Adrenal gland (tissue), 12 donors: ENCODE measurements around the gene THY1. TPM values are rescaled to one million over a fixed set of nuclear protein-coding genes. Genes with fewer than 3 reads are reported as not detected.

Source experiments
- DNase-seq, 7 donors: peaks; one replicate each; pipeline ENCODE4 v3.0.0-alpha.2; 2019 to 2020
- H3K27ac ChIP-seq, 5 donors: fragments of 200-600 bp; sonication (generic) in 4 of 5; 1 replicate in 3 of 5; 2 replicates in 2 of 5; pipeline versions ENCODE4 v1.5.1 to v1.8.0; 2016 to 2020; ENCODE audit warnings: mild to moderate bottlenecking in 1 of 5
- H3K27me3 ChIP-seq: fragments of 200-600 bp; 2 replicates; pipeline ENCODE4 v1.8.0; 2021
- H3K36me3 ChIP-seq, 2 donors: fragments of 200-600 bp; replicated peaks in 1 of 2; 1 replicate in 1 of 2; 2 replicates in 1 of 2; pipeline versions ENCODE4 v1.5.1 to v1.8.0; 2018 to 2022
- H3K4me1 ChIP-seq, 2 donors: fragments of 200-600 bp; replicated peaks in 1 of 2; 1 replicate in 1 of 2; 2 replicates in 1 of 2; pipeline versions ENCODE4 v1.5.1 to v1.8.0; 2018 to 2021
- H3K4me3 ChIP-seq, 4 donors: fragments of 200-600 bp; sonication (generic) in 3 of 4; one replicate each; pipeline ENCODE4 v1.5.1; 2016 to 2018
- H3K9me3 ChIP-seq, 3 donors: fragments of 200-600 bp; sonication (generic) in 1 of 3; replicated peaks in 1 of 3; 1 replicate in 2 of 3; 2 replicates in 1 of 3; pipeline versions ENCODE4 v1.5.1 to v1.8.0; 2016 to 2021
- POLR2A ChIP-seq, 2 donors: fragments of 450-650 bp; IDR thresholded peaks; one replicate each; pipeline ENCODE4 v1.6.1; 2017; ENCODE audit warnings: antibody characterized with exemption in 2 of 2, mild to moderate bottlenecking in 2 of 2, moderate library complexity in 1 of 2
- WGBS, 4 donors: extraction: QIAGEN DNeasy Blood & Tissue Kit in 2 of 4; methylation state at CpG; one replicate each; pipeline versions ENCODE4 v1.1.5 to v1.1.7; 2013 to 2017; 5-methylcytosine and 5-hydroxymethylcytosine counted together
- intact Hi-C, 2 donors: fragments of 100-400 bp; cut with DNase I; formaldehyde crosslinking; loops; one replicate each; pipeline versions ENCODE4 v1.14.1 to v1.15.0; 2022 to 2023
- polyA plus RNA-seq, 3 donors: library from polyadenylated mRNA; stranded (reverse); fragments of 200-250 nt in 2 of 3; fragments of 350-450 nt in 1 of 3; fragmentation: Illumina TruSeq in 1 of 3; extraction: RNeasy Lipid Tissue Mini Kit (QIAGEN cat#74804) in 1 of 3; gene quantifications; one replicate each; pipeline ENCODE4 v1.2.3, GENCODE V29; 2013 to 2014
- total RNA-seq, 9 donors: library from RNA; depleted of rRNA in 4 of 9; stranded (reverse); fragments of >200 nt in 4 of 9; fragments of 120-200 nt in 1 of 9; fragmentation: NEBNext Ultra II Directional in 1 of 9; extraction: Animal tissue kit (Norgen Biotek cat#: 25700) in 1 of 9; gene quantifications; one replicate each; pipeline versions ENCODE4 v1.1.0 to v1.2.4, GENCODE V29; 2013 to 2023
- TF ChIP-seq, protein P1 (sequence below), 6 experiments: fragments of 450-650 bp in 4 of 6; fragments of 200-600 bp in 2 of 6; sonication (generic) in 1 of 6; IDR thresholded peaks; 1 replicate in 5 of 6; 2 replicates in 1 of 6; pipeline versions ENCODE4 v1.5.1 to v1.8.0; 2016 to 2021; ENCODE audit warnings: antibody characterized with exemption in 6 of 6, mild to moderate bottlenecking in 2 of 6, moderate library complexity in 1 of 6
- donor health status: healthy with polysubstance abuse.
- donor health status: Bipolar disorder and iron deficiency.
- donor health status: DM: yes; HTN: yes; CAD: no.
- donor health status: DM: no; HTN: no; CAD: no.
- donor health status: DM: no; HTN: no; CAD: no.
- donor health status: DM: yes; HTN: yes; CAD: no.

Gene THY1
- total and polyA plus RNA-seq, 12 donors, result 4.5 to 38.7 (median 18.2) TPM

DNA sequence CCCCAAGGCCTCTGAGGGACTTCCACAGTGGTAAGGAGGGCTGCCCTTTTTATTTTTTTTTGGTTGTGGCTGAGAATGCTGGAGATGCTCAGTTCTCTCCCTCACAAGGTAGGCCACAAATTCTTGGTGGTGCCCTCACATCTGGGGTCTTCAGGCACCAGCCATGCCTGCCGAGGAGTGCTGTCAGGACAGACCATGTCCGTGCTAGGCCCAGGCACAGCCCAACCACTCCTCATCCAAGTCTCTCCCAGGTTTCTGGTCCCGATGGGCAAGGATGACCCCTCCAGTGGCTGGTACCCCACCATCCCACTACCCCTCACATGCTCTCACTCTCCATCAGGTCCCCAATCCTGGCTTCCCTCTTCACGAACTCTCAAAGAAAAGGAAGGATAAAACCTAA is 4.2 kb downstream of the THY1 start:
- TF ChIP-seq, protein P1, sequence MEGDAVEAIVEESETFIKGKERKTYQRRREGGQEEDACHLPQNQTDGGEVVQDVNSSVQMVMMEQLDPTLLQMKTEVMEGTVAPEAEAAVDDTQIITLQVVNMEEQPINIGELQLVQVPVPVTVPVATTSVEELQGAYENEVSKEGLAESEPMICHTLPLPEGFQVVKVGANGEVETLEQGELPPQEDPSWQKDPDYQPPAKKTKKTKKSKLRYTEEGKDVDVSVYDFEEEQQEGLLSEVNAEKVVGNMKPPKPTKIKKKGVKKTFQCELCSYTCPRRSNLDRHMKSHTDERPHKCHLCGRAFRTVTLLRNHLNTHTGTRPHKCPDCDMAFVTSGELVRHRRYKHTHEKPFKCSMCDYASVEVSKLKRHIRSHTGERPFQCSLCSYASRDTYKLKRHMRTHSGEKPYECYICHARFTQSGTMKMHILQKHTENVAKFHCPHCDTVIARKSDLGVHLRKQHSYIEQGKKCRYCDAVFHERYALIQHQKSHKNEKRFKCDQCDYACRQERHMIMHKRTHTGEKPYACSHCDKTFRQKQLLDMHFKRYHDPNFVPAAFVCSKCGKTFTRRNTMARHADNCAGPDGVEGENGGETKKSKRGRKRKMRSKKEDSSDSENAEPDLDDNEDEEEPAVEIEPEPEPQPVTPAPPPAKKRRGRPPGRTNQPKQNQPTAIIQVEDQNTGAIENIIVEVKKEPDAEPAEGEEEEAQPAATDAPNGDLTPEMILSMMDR (IDR thresholded peaks at IDR 0.05), result no peak
- no peak for TF ChIP-seq POLR2A (IDR thresholded peaks at IDR 0.05)
- H3K36me3 ChIP-seq, result no peaks in the 10 kb centered on the region
- H3K4me3 ChIP-seq, result no peak overlapping the region
- DNase-seq, result no peak
- H3K9me3 ChIP-seq, result no peaks in the 10 kb centered on the region
- intact Hi-C loops, result no loop called here
- no peak overlapping the region for H3K27ac ChIP-seq
- H3K27me3 ChIP-seq, result peaks cover 21% of the 10 kb centered on the region
- no peaks in the 10 kb centered on the region for H3K4me1 ChIP-seq
- 86 to 92% (median 89%) methylated on average over 3 to 4 of the region's 4 CpGs for WGBS, 4 donors

DNA sequence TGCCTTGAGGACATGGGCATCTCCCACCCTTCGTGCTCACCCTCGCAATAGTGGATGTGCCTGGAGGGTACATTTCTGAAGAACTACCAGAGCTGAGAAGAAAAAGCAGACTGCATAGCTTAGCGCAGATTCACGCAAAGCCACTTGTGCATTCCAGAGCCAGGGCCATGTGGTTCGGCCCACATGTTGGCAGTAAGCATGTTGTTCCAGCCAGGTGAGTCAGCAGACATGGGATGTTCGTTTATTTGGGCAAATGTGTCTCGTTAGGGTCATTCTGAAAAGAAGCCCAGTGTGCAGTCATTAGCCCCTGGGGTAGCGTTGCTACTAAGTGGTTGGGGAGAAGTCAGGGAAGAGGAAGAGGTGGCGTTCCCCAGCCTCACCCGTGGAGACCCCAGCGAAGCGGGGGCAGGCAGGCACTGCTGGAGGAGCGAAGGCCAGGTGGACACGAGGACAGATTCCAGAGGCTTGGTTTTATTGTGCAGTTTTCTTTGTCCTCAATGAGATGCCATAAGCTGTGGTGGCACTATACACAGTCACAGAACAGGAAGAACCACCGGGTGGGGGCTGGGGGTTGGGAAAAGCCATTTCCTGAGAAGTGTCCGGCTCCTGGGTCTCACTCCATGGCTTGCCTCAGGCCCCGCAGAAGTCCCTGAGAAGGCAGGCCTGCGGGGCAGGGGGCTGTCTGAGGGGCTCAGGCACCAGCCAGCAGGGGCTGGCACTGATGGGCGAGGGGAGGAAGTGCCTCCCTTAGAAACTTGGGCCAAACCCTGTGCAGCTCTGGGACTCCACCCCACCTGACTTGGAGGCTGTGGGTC is 5.0 kb downstream of the THY1 start:
- Histone ChIP-seq H3K36me3 (no peaks in the 10 kb centered on the region), H3K9me3 (no peaks in the 10 kb centered on the region), H3K4me1 (no peaks in the 10 kb centered on the region), H3K4me3 (no peak overlapping the region), H3K27ac (no peak overlapping the region), H3K27me3 (peaks cover 20% of the 10 kb centered on the region)
- WGBS, 4 donors, result 77 to 84% (median 80%) methylated on average over 15 to 19 of the region's 19 CpGs
- TF ChIP-seq POLR2A (IDR thresholded peaks at IDR 0.05), result no peak
- TF ChIP-seq, protein P1 (IDR thresholded peaks at IDR 0.05), result no peak
- DNase-seq, result no peak
- intact Hi-C loops, result no loop called here

DNA sequence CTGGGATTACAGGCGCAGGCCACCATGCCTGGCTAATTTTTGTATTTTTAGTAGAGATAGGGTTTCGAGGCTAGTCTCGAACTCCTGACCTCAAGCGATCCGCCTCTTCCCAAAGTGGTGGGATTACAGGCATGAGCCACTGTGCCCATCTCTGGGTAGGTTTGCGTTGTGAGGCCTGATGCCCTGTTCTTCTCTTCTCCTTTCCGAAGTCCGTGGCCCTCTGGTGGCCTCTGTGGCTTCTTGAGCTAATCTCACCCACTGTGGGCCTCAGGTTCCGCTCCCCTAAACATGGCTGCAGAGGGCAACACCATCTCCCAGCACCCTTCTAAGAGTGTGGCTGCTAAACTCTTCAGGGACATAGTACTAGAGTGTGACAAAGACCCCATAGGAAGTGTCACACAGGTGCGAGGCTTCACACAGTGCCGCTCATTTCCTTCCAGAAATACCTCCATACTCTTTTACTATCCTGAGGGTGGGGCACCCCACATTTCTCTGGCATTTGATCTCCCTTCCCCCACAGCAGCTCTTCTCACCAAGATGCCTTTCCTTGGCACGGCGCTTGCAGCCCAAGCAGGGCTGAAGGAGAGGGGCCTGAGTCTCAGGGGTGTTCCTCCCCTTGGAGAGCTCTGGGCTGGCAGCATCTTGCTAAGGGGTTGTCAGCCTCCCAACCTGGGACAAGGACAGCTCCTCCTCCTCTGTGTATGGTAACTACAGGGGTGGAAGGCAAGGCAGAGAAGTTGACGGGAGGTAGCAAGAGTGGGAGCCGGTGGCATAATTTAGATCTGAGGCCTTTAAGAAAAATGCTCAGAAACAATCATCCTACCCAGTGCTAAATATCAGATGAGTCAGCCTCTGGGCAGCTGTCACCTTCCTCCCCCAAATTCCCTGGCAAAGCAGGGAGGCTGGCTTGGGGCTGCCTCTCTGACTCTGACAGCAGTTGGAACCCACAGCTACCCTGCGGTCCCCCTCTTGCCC is 6.1 kb downstream of the THY1 start:
- Histone ChIP-seq H3K4me1 (no peaks in the 10 kb centered on the region), H3K27ac (no peak overlapping the region), H3K9me3 (no peaks in the 10 kb centered on the region), H3K27me3 (peaks cover 11% of the 10 kb centered on the region), H3K36me3 (no peaks in the 10 kb centered on the region), H3K4me3 (no peak overlapping the region)
- 76 to 84% (median 80%) methylated on average over 16 of the region's 16 CpGs for WGBS, 4 donors
- TF ChIP-seq, protein P1 (IDR thresholded peaks at IDR 0.05), result no peak
- TF ChIP-seq POLR2A (IDR thresholded peaks at IDR 0.05), result no peak
- intact Hi-C loops, result no loop called here
- DNase-seq, result peak in 2 of 7 donors; percentile 35 to 45

DNA sequence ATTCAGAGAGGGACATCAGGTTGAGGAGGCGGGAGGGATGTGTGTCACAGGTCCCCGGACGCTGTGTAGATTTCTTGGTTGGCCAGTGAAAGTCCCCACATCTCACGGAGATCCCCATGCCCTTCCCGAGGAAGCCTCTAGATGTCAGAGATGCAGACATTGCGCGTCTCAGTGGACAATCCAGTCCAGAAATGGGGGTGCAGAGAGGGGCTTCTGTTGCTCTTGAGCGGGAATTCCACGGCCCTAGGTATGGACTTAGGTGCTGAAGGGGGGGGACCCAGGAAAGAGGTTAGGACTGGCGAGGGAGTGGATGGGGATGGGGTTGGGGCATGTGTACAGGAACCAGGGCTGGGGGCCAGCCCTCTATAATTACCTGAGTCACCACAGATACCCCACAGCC is 7.0 kb downstream of the THY1 start:
- intact Hi-C loops, result no loop called here
- no peak overlapping the region for H3K4me3 ChIP-seq
- no peaks in the 10 kb centered on the region for H3K36me3 ChIP-seq
- DNase-seq, result no peak
- H3K27ac ChIP-seq, result no peak overlapping the region
- no peaks in the 10 kb centered on the region for H3K4me1 ChIP-seq
- H3K27me3 ChIP-seq, result peaks cover 3% of the 10 kb centered on the region
- TF ChIP-seq POLR2A (IDR thresholded peaks at IDR 0.05), result no peak
- TF ChIP-seq, protein P1 (IDR thresholded peaks at IDR 0.05), result no peak
- H3K9me3 ChIP-seq, result no peaks in the 10 kb centered on the region
- WGBS, 4 donors, result 92 to 98% (median 94%) methylated on average over 10 of the region's 10 CpGs
